Left lobe of liver (tissue), 2 donors: ENCODE data around the gene PKD2L1. TPM values are rescaled to one million over a fixed set of nuclear protein-coding genes. Genes with fewer than 3 reads are reported as not detected.
"Not testable (repeated sequence)": the region's sequence is repeated elsewhere in the genome, so short reads cannot be mapped to it uniquely, and the experiment has no call there.

ENCODE experiments used
- ATAC-seq: fragments of 200-7000 bp; cut with Tn5 transposase; one replicate; pipeline ENCODE4 v1.9.1; 2020; ENCODE audit warnings: mild to moderate bottlenecking, moderate library complexity
- DNase-seq: peaks from one replicate; pipeline ENCODE4 v3.0.0-alpha.2; 2020; ENCODE audit warnings: low spot score
- total RNA-seq: library from RNA; stranded (reverse); gene quantifications from one replicate; pipeline ENCODE4 v1.2.1, GENCODE V29; 2021
- donor health status: DM: no; HTN: no; CAD: no; lungs with moderate emphysema.
- donor health status: DM: no; HTN: yes; CAD: no.

The PKD2L1 gene
- total RNA-seq, 1 donor from 2014 or later, result 0.20 TPM

DNA sequence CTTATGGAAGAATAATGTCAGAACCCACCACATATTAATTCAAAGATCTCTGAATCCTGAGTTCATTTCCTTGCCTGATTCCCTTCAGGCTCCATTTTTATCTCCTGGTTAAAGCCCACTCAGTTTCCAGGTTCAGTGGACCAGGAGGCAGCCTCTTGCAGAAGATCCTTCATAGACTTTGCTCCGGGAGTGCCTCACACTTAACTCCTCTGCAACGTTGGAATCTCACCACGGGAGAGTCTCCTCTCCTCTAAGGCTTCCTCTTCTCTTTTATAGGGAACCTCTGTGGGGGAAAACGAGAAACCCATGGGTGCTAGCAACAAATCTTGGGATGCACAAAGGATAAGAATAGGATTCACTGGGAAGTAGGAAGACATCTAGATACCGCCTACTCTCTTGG lies 41.8 kb downstream of the PKD2L1 start:
- no peak for ATAC-seq
- no peak for DNase-seq

DNA sequence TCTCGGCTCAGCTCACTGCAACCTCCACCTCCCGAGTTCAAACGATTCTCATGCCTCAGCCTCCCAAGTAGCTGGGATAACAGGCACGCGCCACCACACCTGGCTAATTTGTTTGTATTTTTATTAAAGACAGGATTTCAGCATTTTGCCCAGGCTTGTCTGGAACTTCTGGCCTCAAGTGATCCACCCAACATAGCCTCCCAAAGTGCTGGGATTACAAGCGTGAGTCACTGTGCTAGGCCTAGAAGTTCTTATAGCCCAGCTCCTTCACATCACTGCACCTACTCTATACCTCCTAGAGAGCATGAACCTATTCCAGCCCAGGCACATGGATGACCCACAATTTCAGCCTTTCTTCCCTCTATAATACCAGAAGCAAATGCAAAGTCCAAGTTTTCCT lies 42.3 kb downstream of the PKD2L1 start:
- DNase-seq, result no peak
- ATAC-seq, result no peak

- DNase-seq (peak; percentile 91), ATAC-seq (peak; percentile 95)
Observed at GRCh38 chr10:100286051-100287033, 43.7 kb downstream of the PKD2L1 start, which contains the start of gene BLOC1S2. Gene BLOC1S2, minus strand, starts transcription at chr10:100286680. Its CDS starts 21 bp downstream, at chr10:100286659.

DNA sequence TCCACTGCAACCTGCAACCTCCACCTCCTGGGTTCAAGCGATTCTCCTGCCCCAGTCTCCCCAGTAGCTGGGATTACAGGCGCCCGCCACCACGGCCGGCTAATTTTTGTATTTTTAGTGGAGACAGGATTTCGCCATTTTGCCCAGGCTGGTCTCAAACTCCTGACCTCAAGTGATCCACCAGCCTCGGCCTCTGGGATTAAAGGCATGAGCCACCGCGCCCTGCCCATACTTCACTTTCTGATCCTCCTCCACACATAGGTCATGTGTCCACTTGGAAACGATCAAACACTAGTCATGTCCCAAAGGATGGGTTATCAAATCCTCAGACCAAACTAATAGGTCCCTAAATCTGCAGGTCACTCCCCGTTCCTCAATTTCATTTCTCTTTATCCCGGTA lies 44.7 kb downstream of the PKD2L1 start:
- not testable (repeated sequence) for ATAC-seq, DNase-seq

GRCh38 chr10:100282907-100283306 lies 47.1 kb downstream of the PKD2L1 start:
- ATAC-seq, result no peak

GRCh38 chr10:100276971-100277370 lies 53.1 kb downstream of the PKD2L1 start:
- DNase-seq, ATAC-seq: not testable (repeated sequence)

More at GRCh38 chr10:100282907-100283306, 47.1 kb downstream of the PKD2L1 start:
- no peak for DNase-seq

- ATAC-seq (peak; percentile 96), DNase-seq (peak; percentile 93)
Observed at GRCh38 chr10:100267239-100268104, 62.6 kb downstream of the PKD2L1 start, which contains the start of gene CWF19L1. Gene CWF19L1, minus strand, starts transcription at chr10:100267638. Its CDS starts 45 bp downstream, at chr10:100267593.

- DNase-seq, result no peak
- no peak for ATAC-seq
Observed at GRCh38 chr10:100265821-100266485, 64.1 kb downstream of the PKD2L1 start.

DNA sequence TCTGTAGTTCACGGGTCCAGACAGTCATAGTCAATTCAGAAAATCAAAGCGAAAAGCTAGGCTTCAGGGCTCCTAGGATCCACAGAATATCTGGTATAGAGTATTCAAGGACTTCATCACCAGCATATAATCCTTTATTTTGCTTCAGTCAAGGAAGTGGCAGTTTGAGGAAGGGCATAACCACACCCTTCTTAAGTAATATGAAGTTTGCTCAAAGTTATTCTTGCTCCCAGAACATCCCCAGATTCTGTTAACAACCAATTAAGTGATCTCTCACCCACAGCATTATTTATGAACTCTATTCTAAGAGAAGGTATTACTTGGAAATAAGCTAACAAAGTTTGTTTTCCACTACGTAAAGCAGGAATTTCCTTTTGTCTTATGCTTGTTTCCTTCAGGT lies 75.8 kb downstream of the PKD2L1 start:
- DNase-seq, result no peak
- ATAC-seq, result no peak

DNA sequence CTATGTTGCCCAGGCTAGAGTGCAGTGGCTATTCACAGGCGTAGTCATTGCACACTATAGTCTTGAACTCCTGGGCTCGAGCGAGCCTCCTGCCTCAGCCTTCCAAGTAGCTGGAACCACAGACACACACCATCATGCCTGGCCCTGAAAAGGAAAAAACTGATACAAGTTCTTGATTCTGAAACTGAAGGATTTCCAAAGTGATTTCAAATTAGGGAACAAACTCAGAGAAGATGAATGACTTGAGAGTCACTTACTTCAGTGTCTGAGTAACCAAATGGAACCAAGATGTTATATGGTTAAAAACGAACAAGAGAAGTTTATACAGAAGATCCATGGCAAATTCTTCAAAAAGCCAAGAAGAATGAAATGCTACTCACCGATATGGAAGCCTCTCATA lies 77.0 kb downstream of the PKD2L1 start:
- DNase-seq (no peak), ATAC-seq (no peak)

DNA sequence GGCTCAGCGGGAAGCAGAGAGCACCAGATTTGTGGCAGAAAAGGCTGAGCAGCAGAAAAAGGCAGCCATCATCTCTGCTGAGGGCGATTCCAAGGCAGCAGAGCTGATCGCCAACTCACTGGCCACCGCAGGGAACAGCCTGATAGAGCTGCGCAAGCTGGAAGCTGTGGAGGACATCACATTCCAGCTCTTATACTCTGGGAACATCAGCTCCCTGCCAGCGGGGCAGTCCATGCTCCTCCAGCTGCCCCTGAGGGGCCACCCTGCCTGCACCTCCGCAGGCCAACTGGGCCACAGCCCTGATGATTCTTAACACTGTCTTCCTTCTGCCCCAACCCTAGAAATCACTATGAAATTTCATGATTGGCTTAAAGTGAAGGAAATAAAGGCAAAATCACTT lies 81.2 kb downstream of the PKD2L1 start:
- ATAC-seq, result no peak
- no peak for DNase-seq

DNA sequence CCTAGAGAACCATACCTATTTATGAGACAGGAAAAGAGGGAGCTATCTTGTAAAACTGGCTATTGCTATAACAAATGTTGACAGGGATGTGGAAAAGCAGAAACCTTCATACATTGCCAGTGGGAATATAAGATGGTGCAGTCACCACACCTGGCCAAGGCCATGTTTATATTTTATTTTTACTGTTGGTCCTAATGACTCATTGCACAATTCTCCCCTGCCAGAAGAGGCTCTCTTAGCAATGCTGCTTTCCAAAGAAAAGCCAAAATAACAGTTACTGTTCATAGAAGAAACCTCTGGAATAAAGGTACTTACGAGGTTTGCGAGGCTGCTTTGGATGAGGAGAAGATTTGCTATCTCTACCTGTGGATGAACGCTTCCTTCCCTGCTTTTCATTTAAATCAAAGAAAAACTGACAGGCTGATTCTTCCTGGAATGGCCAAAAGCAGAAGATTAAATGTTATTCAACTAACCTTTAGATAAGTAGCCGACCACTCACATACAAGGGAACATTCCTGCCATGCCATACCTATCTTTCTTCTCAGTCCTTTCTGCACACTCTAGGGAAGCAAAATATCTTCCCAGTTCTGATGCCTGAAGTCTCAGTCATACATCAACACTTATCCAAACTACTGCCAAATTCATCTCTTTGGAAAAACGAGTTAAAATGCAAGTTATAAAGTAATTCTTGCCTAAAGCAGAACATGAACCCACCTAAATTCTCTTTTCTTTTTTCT lies 84.4 kb downstream of the PKD2L1 start:
- DNase-seq (no peak), ATAC-seq (no peak)

GRCh38 chr10:100239851-100240250 lies 90.2 kb downstream of the PKD2L1 start:
- no peak for DNase-seq
- ATAC-seq, result no peak

GRCh38 chr10:100238429-100238828 lies 91.6 kb downstream of the PKD2L1 start:
- DNase-seq, result no peak
- ATAC-seq, result no peak

Other genes with a start within 250 kb of the PKD2L1 start
- gene CPN1, start 248.4 kb downstream of the PKD2L1 start, total RNA-seq, result 46.9 TPM
- gene ERLIN1, start 144.2 kb downstream of the PKD2L1 start, total RNA-seq, result 43.6 TPM
- gene CHUK, start 100.6 kb downstream of the PKD2L1 start, total RNA-seq, result 9.4 TPM
- gene CWF19L1, start 62.6 kb downstream of the PKD2L1 start, total RNA-seq, result 8.0 TPM
- 16.4 TPM for gene BLOC1S2, start 43.5 kb downstream of the PKD2L1 start, total RNA-seq
- gene SCD, start 17.0 kb upstream of the PKD2L1 start, total RNA-seq, result 257 TPM
- gene WNT8B, start 132.8 kb upstream of the PKD2L1 start, total RNA-seq, result not detected
- 6.7 TPM for gene SEC31B, start 189.6 kb upstream of the PKD2L1 start, total RNA-seq
- gene NDUFB8, start 199.6 kb upstream of the PKD2L1 start, total RNA-seq, result 104 TPM
- 13.0 TPM for gene HIF1AN, start 205.7 kb upstream of the PKD2L1 start, total RNA-seq